GM18520 (cell line): Measurements from ENCODE around the gene GPRC5C.

ENCODE experiments used
- ATAC-seq: cut with Tn5 transposase; IDR thresholded peaks from one replicate; pipeline ENCODE4 v1.9.1; 2021; ENCODE audit not compliant: unreplicated experiment

GPRC5C gene

DNA sequence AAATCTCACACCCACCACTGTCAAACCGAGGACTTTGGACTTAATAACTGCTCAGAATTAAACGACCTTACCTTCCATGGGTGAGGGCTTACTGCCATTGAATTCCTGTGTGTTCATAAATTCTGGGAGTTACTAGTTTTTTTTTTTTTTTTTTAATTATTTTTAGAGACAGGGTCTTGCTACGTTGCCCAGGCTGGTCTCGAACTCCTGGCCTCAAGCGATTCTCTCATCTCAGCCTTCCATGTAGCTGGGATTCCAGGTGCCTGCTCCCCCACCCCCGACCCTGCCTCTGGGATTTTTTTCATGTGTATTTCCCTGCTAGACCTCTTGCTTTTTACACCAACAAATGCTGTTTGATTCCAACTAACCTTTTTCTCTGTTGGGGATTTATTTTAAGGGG is 19.7 kb downstream of the GPRC5C start:
- no peak for ATAC-seq

GRCh38 chr17:74452033-74452840 is 20.3 kb downstream of the GPRC5C start:
- no peak for ATAC-seq

- ATAC-seq = no peak
Measured at GRCh38 chr17:74452841-74453661, 21.2 kb downstream of the GPRC5C start.

- no peak for ATAC-seq
Measured at GRCh38 chr17:74453665-74454196, 21.8 kb downstream of the GPRC5C start.

DNA sequence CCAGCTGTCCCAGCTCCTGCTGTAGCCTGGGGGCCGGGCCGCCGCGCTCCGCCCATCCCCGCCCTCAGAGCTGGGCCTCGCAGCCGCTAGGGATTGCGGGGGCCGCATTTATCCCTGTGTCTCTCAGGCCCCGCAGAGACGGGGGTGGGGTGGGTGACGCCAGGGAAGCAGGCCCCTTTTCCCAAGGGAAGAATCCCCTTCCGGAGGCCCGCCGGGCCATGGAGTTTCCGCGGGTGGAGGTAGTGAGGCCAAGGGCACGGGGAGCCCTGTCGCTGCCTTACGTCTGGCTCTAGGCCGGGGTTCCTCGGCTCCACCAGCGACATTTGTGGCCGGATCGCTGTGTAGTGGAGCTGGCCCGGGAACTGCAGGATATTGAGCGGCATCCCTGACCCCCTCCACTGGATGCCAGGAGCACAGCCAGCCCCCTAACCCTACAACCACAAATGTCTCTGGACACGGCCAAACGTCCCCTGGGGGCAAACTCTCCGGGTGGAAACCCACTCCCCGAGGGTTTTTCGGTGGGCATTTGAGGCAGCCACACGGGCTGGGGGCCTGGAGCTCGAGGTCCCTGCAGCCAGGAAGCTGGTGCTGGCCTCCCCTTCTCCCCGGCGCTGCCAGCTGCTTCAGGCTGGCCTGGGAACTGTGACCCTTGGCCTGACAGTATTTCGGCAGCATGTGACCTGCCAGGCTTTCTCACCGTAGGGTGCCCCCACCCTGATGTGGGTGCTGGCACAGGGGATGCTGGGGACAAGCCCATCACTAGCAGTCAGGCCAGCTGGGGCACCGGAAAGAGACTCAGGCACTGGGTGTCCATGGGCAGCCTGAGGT is 22.5 kb downstream of the GPRC5C start:
- ATAC-seq = peak; percentile 50

GRCh38 chr17:74455025-74455545 is 23.2 kb downstream of the GPRC5C start:
- ATAC-seq = no peak

- no peak for ATAC-seq
Measured at GRCh38 chr17:74455821-74456220, 23.9 kb downstream of the GPRC5C start.

DNA sequence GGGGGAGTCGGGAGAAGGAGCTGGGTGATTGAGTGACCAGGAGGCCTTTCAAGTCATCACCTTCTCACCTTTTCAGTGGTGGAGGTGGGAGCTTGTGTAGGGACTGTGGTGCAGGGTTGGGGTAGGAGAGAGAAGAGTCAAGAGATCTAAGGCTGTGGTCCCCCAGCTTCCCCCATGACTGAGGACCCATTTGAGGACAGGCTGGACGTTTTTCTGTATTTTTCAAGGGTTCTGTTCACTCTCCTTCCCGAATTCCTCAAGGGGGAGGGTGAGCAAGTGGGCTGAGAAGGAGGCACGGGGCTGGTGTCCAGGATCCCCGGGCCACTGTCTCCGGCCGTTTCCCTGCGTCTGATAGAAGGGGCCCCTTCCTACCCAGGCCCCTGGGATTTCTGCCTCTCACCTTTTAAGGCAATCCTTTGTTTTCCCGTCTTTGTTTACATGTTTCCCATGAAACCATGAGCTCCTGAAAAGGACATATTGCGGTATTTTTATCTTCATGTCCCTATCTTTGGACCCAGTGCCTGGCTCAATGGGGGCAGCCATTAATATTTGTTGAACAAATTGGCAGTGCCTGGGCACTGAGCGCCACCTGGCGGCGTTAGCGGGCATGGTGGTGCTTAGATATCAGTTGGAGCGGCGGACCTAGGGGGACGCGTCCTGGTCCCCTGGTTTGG is 25.4 kb downstream of the GPRC5C start:
- ATAC-seq = no peak

DNA sequence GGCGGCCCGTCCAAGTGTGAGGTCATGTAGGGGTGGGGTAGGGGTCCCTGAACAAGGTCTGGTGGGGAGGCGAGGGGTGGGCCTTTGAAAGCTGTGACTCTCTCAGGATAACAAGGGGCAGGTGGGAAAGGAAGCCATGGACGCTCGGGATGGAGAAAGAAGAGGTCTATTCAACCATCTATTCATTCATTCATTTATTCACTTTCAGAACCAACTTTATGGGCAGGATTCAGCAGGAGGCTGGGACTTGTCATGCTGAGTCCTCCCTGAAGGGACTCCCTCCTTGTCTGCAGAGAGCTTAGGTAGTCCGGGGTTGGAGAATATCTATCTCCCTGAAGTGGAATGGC is 25.9 kb downstream of the GPRC5C start:
- no peak for ATAC-seq

- ATAC-seq = no peak
Measured at GRCh38 chr17:74458835-74459234, 26.9 kb downstream of the GPRC5C start.

DNA sequence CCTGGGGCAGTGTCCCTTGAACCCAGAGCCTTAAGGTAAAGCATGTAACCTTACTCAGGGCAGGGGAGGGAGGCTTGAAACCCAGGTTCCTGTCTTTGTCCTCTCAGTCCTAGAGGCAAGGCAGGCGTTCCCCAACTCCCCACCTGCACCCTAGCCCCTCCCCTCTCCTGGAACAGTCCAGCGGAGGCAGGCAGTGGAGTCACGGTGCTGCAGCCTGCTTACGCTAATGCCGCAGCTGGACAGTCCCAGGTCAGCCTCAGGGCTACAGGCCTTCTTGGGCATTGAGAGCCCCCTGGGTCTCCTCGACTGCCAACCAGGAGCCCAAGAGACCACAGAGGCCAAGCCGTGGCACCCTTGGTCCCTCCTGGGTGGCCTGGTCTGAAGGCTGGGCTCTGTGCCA is 27.7 kb downstream of the GPRC5C start:
- no peak for ATAC-seq

- no peak for ATAC-seq
Measured at GRCh38 chr17:74460241-74460640, 28.4 kb downstream of the GPRC5C start.

- ATAC-seq = no peak
Measured at GRCh38 chr17:74460996-74461395, 29.1 kb downstream of the GPRC5C start.

GRCh38 chr17:74461611-74462010 is 29.7 kb downstream of the GPRC5C start:
- no peak for ATAC-seq

GRCh38 chr17:74464730-74465377 is 33.0 kb downstream of the GPRC5C start:
- ATAC-seq = no peak

GRCh38 chr17:74465378-74466110 is 33.7 kb downstream of the GPRC5C start:
- no peak for ATAC-seq

DNA sequence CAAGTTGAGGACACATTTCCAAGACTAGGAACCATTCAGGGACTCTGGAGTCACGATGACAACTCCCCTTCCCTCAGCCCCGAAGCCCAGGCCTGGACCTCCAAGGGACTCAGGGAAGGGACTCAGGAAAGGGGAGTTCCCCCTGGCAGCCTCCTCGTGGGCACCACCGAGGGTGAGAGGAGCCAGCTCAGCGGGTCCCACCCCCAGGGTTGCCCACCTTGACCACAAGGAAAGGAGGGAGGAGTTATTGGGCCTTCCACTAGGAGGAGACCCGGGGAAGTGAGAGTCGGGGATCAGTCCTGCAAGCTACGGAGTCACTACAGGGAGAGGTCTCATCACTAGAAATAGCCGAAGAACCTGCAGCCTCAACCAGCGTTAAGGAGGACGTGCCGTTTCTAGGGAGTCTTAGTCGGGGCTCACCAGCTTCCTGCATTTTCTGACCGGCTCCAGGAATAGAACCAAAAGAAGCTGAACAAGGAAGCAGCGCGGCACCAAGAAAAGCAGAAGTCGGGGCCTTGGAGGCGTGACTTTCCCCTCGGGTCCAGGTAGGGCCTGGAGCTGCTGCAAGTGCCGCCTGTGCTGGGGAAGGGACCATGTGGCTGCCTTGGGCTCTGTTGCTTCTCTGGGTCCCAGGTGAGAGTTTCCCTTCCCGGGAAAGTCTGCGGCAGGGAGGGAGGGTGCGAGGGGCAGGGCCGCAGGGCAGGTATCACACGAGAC is 34.4 kb downstream of the GPRC5C start, which contains the start of gene CD300A:
Gene CD300A (plus strand): TSS at position 524 of the 717 bp plus-strand sequence. CDS start 70 bp downstream, at position 594.
- ATAC-seq = no peak

DNA sequence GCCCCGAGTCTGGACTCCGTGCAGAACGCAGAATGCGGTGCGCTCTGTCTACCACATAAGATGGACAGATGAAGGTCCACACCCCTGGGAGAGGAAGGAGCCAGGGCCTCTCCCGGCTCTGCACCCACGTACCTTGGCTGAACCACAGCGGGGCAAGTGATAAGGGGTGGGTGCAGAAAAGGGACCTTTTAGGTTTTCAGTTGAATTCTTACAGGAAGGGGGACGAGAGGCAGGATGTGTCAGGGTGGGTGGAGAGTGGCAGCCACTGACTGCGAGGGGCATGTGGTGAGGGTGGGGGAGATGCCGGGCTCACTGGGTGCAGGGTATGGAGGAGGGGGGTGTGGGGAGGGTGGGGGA is 34.9 kb downstream of the GPRC5C start:
- no peak for ATAC-seq
